GM12865 (cell line): Measurements from ENCODE around the gene EPHA7.

ENCODE experiments used
- DNase-seq: peaks from one replicate; pipeline ENCODE4 v3.0.0; 2010; ENCODE audit warnings: low read depth
- H3K4me3 ChIP-seq: 2 replicates; pipeline ENCODE4 v1.5.1; 2011; ENCODE audit warnings: mild to moderate bottlenecking, low read depth, low read length, control low read depth
- TF ChIP-seq, protein P1 (sequence below): IDR thresholded peaks from 2 replicates; pipeline ENCODE4 v1.5.1; 2011; ENCODE audit warnings: low read length, control low read depth, low read depth, inconsistent platforms; ENCODE audit not compliant: insufficient read depth; ENCODE audit errors: missing control alignments

EPHA7 gene

DNA sequence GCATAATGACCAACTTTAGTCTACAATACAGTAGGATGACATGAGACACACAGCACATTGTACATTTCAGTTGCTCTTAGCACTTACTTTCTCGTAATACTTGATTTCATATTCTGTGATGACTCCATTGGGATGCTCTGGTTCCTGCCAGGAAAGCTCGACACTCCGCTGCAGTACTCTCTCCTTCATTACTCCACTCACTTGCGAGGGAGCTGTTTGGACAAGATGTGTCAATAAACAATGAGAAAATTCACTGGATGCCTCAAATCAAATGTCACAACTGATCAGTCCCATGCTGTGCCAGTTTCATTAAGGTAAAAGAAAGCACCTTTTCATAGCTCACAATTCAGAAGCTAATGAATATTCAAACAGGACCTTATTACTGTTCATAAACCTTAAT, 147.1 kb downstream of the EPHA7 start:
- TF ChIP-seq, protein P1, sequence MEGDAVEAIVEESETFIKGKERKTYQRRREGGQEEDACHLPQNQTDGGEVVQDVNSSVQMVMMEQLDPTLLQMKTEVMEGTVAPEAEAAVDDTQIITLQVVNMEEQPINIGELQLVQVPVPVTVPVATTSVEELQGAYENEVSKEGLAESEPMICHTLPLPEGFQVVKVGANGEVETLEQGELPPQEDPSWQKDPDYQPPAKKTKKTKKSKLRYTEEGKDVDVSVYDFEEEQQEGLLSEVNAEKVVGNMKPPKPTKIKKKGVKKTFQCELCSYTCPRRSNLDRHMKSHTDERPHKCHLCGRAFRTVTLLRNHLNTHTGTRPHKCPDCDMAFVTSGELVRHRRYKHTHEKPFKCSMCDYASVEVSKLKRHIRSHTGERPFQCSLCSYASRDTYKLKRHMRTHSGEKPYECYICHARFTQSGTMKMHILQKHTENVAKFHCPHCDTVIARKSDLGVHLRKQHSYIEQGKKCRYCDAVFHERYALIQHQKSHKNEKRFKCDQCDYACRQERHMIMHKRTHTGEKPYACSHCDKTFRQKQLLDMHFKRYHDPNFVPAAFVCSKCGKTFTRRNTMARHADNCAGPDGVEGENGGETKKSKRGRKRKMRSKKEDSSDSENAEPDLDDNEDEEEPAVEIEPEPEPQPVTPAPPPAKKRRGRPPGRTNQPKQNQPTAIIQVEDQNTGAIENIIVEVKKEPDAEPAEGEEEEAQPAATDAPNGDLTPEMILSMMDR = no peak
- no peak overlapping the region for H3K4me3 ChIP-seq
- no peak for DNase-seq

DNA sequence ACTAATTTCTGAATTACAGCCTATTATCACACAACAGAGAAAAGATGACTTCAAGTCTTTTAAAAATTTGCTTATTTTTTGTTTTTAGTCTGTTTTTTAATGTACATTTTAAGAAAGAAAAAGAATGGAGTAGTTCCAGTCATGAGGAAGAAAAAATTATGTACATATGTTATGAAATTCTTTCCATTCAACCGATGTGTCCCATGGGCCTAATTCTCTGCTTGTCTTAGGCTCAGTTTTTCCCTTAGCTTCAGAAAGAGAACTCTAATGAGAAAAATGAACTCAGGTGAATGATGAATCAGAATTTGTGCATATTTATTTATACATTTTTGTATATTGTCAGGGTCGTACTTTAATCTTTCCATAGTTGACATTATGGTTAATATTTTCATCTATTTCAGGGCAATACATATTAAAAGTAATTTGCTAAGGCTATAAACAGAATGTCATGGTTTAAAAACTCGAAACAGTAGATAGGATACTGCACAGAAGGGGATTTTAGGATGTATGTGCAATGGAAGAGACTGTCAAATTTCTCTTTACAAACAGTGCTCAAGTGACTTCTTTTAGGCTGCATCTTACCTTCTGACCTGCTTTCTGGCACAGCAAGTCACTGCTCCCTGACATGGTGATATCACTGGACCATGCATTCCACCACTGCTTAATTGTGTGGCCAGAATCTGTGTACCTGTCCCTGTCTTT, 153.1 kb downstream of the EPHA7 start:
- H3K4me3 ChIP-seq = no peak overlapping the region
- TF ChIP-seq, protein P1 = no peak
- no peak for DNase-seq

DNA sequence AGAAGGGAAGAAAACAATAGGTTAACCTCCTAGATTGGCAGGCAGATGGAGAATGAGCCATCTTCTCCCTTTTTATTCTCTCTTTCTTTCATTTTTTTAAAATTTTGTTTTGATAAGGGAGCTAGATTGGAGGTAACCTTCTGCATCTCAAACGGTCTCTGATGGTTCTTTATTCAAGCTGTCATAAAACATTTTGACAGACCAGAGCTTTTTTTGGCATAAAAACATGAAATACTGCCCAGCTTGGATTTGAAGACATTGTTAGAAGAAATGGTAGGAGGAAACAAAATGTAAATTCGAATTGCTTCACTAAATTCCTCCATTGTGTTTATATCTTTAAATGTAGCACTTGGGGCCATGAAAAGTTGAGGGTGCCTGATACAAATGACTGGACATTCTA, 158.5 kb downstream of the EPHA7 start:
- TF ChIP-seq, protein P1 = no peak
- H3K4me3 ChIP-seq = no peak overlapping the region
- no peak for DNase-seq

DNA sequence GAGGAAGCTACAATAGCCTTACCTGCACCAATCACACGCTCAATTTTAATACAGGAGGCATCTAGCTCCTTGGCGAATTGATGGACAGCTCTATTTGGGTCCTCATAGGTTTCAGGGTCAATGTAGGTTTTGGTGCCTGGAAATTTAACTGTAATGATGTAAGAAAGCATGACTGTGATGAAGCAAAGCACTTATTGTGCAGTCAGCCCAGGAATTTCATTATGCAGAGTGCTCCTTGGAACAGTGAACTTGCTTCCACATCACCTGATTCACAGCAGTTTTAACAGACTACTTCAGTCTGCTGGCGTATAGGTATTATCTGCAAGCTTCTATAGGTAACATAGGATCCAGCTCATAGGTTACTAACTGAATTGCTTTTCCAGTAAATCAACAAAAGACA, 160.0 kb downstream of the EPHA7 start:
- TF ChIP-seq, protein P1 = no peak
- DNase-seq = no peak
- no peak overlapping the region for H3K4me3 ChIP-seq

DNA sequence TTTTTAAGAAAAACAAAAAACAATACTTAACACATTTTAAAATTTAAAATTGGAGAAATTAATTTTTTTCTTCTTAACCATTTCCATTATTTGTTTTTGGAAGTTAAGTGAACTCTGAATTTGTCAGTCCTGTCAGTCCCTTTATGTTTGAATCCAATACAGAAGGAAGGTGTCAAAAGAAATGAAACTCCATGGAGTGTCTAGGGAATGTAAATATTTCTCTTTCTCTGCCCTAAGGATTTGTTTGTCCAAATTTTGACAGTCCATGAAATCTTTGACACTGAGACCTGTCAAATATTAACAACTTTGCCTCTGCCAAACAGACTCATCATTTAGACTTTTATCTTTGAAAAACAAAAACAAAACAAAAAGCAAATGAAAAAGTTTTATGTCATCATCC, 166.4 kb downstream of the EPHA7 start:
- TF ChIP-seq, protein P1 = no peak
- H3K4me3 ChIP-seq = no peak overlapping the region
- DNase-seq = no peak

DNA sequence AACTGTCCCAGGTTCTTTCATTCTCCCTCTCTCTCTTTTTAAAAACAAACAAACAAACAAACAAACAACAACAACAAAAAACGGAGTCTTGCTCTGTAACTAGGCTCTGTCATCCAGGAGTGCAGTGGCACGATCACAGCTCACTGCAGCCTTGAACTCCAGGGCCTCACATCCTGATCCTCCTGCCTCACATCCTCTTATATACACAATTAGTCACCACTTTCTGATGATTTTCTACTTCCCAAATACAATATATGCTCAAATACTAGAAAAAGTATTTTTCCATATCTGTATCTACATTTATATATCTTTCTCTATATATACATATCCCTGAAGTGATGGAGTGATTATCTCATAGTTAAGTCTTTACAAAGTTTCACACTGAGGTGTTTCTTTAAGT, 170.7 kb downstream of the EPHA7 start:
- TF ChIP-seq, protein P1 = no peak
- no peak for DNase-seq
- H3K4me3 ChIP-seq = no peak overlapping the region

DNA sequence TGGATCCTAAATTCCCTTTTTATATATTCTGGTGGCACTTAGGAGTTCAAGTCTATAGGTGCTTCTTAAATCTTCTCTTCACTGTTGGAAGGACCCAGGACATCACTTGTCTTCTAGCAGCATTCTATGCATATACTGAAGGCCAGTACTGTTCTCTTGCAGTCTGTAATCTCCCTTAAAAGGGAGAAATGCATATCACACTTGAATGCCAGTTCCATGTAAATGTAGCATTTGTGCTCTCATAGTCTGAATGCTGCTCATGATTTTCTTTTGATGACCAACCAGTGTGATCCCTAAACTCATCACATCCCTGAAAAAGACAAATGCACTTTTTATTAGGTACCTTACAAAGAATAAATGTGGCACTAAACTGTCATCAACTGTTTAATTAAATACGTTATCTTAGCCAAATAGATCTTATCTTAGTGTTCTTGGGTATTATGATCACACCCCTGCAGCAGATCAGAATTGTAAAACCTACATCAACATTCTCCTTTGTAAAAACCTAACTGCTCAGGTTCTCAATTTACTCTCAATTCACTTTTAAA, 176.1 kb downstream of the EPHA7 start:
- TF ChIP-seq, protein P1 = no peak
- no peak overlapping the region for H3K4me3 ChIP-seq
- no peak for DNase-seq
